Activated naive CD4-positive, alpha-beta T cell treated with anti-CD3 and anti-CD28 coated beads, Interleukin-2, amount 50 U/mL, for 72 hours (primary cell): ENCODE data around the gene SEM1. TPM values are rescaled to one million over a fixed set of nuclear protein-coding genes. Genes with fewer than 3 reads are reported as not detected.
A peak's percentile ranks its signal among the peaks of the same experiment; 100 is the strongest.
"Not testable (repeated sequence)": the region's sequence is repeated elsewhere in the genome, so short reads cannot be mapped to it uniquely, and the experiment has no call there.

Source experiments
- ATAC-seq, 2 donors: fragments of 150-1000 bp; cut with Tn5 transposase; 2 replicates each; pipeline ENCODE4 v1.10.0; 2021; ENCODE audit warnings: mild to moderate bottlenecking in 2 of 2, moderate library complexity in 2 of 2
- DNase-seq, 2 donors: peaks; one replicate each; pipeline ENCODE4 v3.0.0; 2021 to 2022; ENCODE audit warnings: low spot score in 2 of 2
- H3K27ac Mint-ChIP-seq, 2 donors: one replicate each; pipeline ENCODE4 v1.8.0; 2022; ENCODE audit warnings: mild to moderate bottlenecking in 2 of 2, mixed read lengths in 2 of 2
- H3K36me3 Mint-ChIP-seq, 2 donors: one replicate each; pipeline ENCODE4 v1.8.0; 2022; ENCODE audit warnings: mixed read lengths in 2 of 2
- H3K9me3 Mint-ChIP-seq, 2 donors: one replicate each; pipeline ENCODE4 v1.8.0; 2022; ENCODE audit warnings: mixed read lengths in 2 of 2
- total RNA-seq, 2 donors: library from RNA; stranded (reverse); gene quantifications; one replicate each; pipeline ENCODE4 v1.2.3, GENCODE V29; 2022

Gene SEM1
- 10 to 100 TPM; 15.3 to 38.2 TPM for total RNA-seq

GRCh38 chr7:96709381-96710228 lies at the start of gene SEM1:
TSS of gene SEM1 (minus strand) at chr7:96709846. CDS start at chr7:96709763, 83 bp downstream.
- peak within 1 kb of the TSS; percentile 95 to 97 for H3K27ac Mint-ChIP-seq
- peaks cover 24 to 28% of the 10 kb centered on the region in 2 donors for H3K36me3 Mint-ChIP-seq
- DNase-seq, result peak; percentile 57 to 77
- H3K9me3 Mint-ChIP-seq, result peaks cover 17 to 22% of the 10 kb centered on the region in 2 donors
- ATAC-seq, result peak; percentile 90 to 95

GRCh38 chr7:96757880-96758279 lies 48.2 kb upstream of the SEM1 start:
- not testable (repeated sequence) for H3K27ac Mint-ChIP-seq, H3K36me3 Mint-ChIP-seq, H3K9me3 Mint-ChIP-seq, DNase-seq, ATAC-seq

GRCh38 chr7:96747418-96747940 lies 37.8 kb upstream of the SEM1 start:
- H3K9me3 Mint-ChIP-seq, result peaks cover 10 to 18% of the 10 kb centered on the region in 2 donors
- DNase-seq (no peak), ATAC-seq (no peak)
- no peak overlapping the region for H3K27ac Mint-ChIP-seq
- H3K36me3 Mint-ChIP-seq, result peaks cover 0 to 11% of the 10 kb centered on the region in 2 donors

DNA sequence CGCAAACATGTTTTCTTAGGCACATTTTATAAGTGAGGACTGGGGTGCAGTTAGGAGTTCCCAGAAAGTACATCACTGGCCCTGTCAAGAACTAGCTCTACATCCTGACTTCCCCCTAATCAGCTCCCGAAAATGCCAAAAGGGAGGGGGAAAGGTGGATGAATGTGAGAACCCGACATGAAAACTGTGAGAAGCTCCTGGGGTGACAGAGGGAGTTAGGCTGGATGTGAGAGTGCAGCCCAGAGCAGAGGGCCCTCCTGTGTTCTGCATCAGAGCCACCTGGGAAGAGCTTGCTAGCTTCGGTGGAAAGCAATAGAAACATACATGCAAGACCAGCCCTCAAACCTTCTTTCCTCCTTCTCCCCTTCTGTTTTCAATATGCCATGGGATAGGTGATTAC lies 30.5 kb upstream of the SEM1 start:
- ATAC-seq (no peak), DNase-seq (no peak)
- Mint-ChIP-seq H3K36me3 (no peaks in the 10 kb centered on the region), H3K27ac (no peak overlapping the region), H3K9me3 (no peaks in the 10 kb centered on the region)

DNA sequence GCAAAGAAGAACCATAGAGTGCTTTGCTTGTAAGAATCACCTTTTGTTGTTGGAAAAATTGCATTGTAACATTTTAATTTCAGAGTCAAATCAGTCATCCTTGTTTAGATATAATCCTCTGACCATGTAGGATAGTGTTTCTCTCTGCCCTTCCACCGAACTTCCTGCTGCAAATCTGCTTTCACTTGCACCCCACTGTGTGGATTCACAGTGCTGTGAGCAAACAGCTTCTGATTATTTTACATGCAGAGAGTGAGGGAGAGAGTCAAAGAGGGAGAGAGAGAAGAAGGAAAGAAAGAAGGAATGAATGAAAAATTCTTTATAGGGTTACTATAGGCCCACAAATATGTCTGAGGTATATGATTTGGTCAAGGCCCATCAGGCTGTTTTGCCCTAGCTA lies 30.0 kb upstream of the SEM1 start:
- no peak overlapping the region for H3K27ac Mint-ChIP-seq
- no peaks in the 10 kb centered on the region for H3K9me3 Mint-ChIP-seq

GRCh38 chr7:96739167-96739566 lies 29.5 kb upstream of the SEM1 start:
- no peak overlapping the region for H3K27ac Mint-ChIP-seq

More for the DNA sequence above, 30.0 kb upstream of the SEM1 start:
- no peaks in the 10 kb centered on the region for H3K36me3 Mint-ChIP-seq
- ATAC-seq, result no peak
- DNase-seq, result no peak

GRCh38 chr7:96738705-96739104 lies 29.1 kb upstream of the SEM1 start:
- Mint-ChIP-seq H3K9me3 (no peaks in the 10 kb centered on the region), H3K36me3 (no peaks in the 10 kb centered on the region), H3K27ac (no peak overlapping the region)
- ATAC-seq (no peak), DNase-seq (no peak)

More at GRCh38 chr7:96739167-96739566, 29.5 kb upstream of the SEM1 start:
- Mint-ChIP-seq H3K9me3 (no peaks in the 10 kb centered on the region), H3K36me3 (no peaks in the 10 kb centered on the region)
- no peak for ATAC-seq
- no peak for DNase-seq

- H3K9me3 Mint-ChIP-seq, result no peaks in the 10 kb centered on the region
- DNase-seq, result no peak
- H3K27ac Mint-ChIP-seq, result no peak overlapping the region
- H3K36me3 Mint-ChIP-seq, result no peaks in the 10 kb centered on the region
- ATAC-seq, result no peak
These were observed 28.0 kb upstream of the SEM1 start for GRCh38 chr7:96737545-96738050.

DNA sequence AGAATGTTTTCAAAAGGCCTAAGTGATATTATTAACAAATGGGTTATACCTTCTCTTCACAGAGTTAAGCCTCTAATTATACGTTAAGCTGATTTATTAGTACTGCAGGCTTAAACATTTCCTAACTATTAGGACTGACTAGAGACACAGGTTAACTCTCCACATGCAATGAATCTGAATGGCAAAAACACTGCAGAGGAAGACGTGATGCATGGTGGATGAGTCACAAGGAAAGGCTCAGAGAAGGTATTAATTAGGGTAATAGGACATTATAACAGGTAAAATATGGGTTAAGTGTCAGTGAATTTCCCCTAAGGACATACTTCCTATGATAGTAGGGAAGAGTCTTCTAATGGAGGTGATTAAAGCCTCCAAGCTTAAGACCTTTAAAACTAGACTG lies 24.7 kb upstream of the SEM1 start:
- Mint-ChIP-seq H3K36me3 (no peaks in the 10 kb centered on the region), H3K27ac (no peak overlapping the region), H3K9me3 (no peaks in the 10 kb centered on the region)
- ATAC-seq (no peak), DNase-seq (no peak)

- DNase-seq (no peak), ATAC-seq (no peak)
- H3K36me3 Mint-ChIP-seq, result no peaks in the 10 kb centered on the region
- no peaks in the 10 kb centered on the region for H3K9me3 Mint-ChIP-seq
- no peak overlapping the region for H3K27ac Mint-ChIP-seq
These were observed 20.2 kb upstream of the SEM1 start for GRCh38 chr7:96729820-96730219.

- no peak for ATAC-seq
- no peaks in the 10 kb centered on the region for H3K36me3 Mint-ChIP-seq
- H3K9me3 Mint-ChIP-seq, result no peaks in the 10 kb centered on the region
- DNase-seq, result no peak
- no peak overlapping the region for H3K27ac Mint-ChIP-seq
These were observed 18.5 kb upstream of the SEM1 start for GRCh38 chr7:96728139-96728538.

- no peaks in the 10 kb centered on the region for H3K9me3 Mint-ChIP-seq
- ATAC-seq (no peak), DNase-seq (no peak)
- H3K36me3 Mint-ChIP-seq, result no peaks in the 10 kb centered on the region
- H3K27ac Mint-ChIP-seq, result no peak overlapping the region
These were observed 18.0 kb upstream of the SEM1 start for GRCh38 chr7:96727534-96728088.

DNA sequence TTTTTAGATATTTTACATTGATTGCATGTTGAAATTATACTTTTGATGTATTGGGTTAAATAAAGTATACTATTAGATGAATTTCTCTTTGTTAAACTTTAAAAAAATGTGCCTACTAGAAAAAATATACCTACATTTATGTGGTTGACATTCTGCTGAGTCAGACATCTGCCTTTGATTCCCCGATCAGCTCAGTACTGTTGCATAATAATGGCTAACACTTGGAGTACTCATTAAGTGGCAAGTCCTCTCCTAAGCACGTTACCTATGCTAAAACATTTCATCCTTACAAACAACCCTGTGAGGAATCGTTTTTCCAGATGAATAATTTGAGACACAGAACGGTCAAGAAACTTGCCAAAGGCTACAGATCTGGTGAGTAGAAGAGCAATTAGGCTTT lies 14.0 kb upstream of the SEM1 start:
- H3K36me3 Mint-ChIP-seq, result no peaks in the 10 kb centered on the region
- no peaks in the 10 kb centered on the region for H3K9me3 Mint-ChIP-seq
- ATAC-seq (no peak), DNase-seq (no peak)
- H3K27ac Mint-ChIP-seq, result no peak overlapping the region

DNA sequence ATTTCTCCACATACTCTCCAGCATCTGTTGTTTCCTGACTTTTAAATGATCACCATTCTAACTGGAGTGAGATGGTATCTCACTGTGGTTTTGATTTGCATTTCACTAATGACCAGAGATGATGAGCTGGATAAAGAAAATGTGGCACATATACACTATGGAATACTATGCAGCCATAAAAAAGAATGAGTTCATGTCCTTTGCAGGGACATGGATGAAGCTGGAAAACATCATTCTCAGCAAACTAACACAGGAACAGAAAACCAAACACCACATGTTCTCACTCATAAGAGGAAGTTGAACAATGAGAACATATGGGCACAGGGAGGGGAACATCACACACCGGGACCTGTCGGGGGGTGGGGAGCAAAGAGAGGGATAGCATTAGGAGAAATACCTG lies 13.3 kb upstream of the SEM1 start:
- not testable (repeated sequence) for DNase-seq, ATAC-seq, H3K9me3 Mint-ChIP-seq, H3K36me3 Mint-ChIP-seq, H3K27ac Mint-ChIP-seq

GRCh38 chr7:96720843-96721242 lies 11.2 kb upstream of the SEM1 start:
- no peak overlapping the region for H3K27ac Mint-ChIP-seq
- ATAC-seq, result no peak
- no peaks in the 10 kb centered on the region for H3K9me3 Mint-ChIP-seq
- DNase-seq, result no peak
- no peaks in the 10 kb centered on the region for H3K36me3 Mint-ChIP-seq

DNA sequence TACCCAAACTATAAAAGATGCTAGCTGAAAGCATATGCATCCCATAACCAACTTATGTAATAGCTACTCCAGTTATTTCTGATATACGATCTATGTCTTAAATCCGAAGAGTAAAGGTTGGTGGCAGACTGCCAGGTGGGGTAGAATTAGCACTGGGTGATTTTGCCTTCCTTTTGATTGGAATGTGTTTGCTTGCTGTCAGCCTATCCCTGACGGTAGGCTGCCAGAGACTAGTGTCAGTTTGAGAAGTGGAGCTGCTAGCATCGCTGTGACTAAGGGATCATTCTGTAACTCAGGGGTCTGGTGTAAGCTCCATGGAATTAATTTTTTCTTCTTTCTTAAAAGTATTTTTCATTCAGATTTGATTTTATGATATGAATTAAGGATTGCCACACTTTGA lies 9.5 kb upstream of the SEM1 start:
- ATAC-seq (no peak), DNase-seq (no peak)
- Mint-ChIP-seq H3K36me3 (peaks cover 2 to 3% of the 10 kb centered on the region in 2 donors), H3K9me3 (peaks cover 1 to 3% of the 10 kb centered on the region in 2 donors), H3K27ac (no peak overlapping the region)
